AG04450 (cell line): Measurements from ENCODE around the gene DMAC2. TPM values are rescaled to one million over a fixed set of nuclear protein-coding genes. Genes with fewer than 3 reads are reported as not detected.

ENCODE experiments used
- CTCF ChIA-PET: fragments of 300-600, 350-600 bp; formaldehyde crosslinking; extraction: SDS; loops from one replicate; lab custom pipeline; 2022; ENCODE audit warnings: antibody characterized with exemption, inconsistent platforms; lab: Charles Lee
- POLR2A ChIA-PET: fragments of 350-600 bp; formaldehyde crosslinking; extraction: SDS; loops from one replicate; lab custom pipeline; 2021; ENCODE audit warnings: antibody characterized with exemption, inconsistent platforms; lab: Yijun Ruan, JAX
- DNase-seq: peaks from one replicate; pipeline ENCODE4 v3.0.0-alpha.2; 2011; ENCODE audit warnings: low read depth, low spot score
- H3K27ac ChIP-seq: one replicate; pipeline ENCODE4 v1.5.1; 2012; ENCODE audit warnings: low read depth, low read length, control low read depth
- H3K27me3 ChIP-seq: one replicate; pipeline ENCODE4 v1.6.0; 2012; ENCODE audit warnings: low read length; ENCODE audit not compliant: control insufficient read depth, insufficient read depth
- H3K4me3 ChIP-seq: 2 replicates; pipeline ENCODE4 v1.5.1; 2011; ENCODE audit warnings: mild to moderate bottlenecking, low read depth, low read length, control low read depth
- H3K9me3 ChIP-seq: 2 replicates; pipeline ENCODE4 v1.5.1; 2012; ENCODE audit warnings: low read length; ENCODE audit not compliant: control insufficient read depth, insufficient read depth
- polyA plus RNA-seq: library from polyadenylated mRNA; depleted of rRNA; stranded (reverse); fragments of >200 nt; gene quantifications from 2 replicates; pipeline ENCODE4 v1.2.3, GENCODE V29; 2011
- TF ChIP-seq, protein P1 (sequence below): IDR thresholded peaks from 2 replicates; pipeline ENCODE4 v1.5.1; 2011; ENCODE audit warnings: low read depth, low read length, control low read depth, inconsistent platforms

Gene DMAC2
- polyA plus RNA-seq, 1 experiment: 58.2 TPM

DNA sequence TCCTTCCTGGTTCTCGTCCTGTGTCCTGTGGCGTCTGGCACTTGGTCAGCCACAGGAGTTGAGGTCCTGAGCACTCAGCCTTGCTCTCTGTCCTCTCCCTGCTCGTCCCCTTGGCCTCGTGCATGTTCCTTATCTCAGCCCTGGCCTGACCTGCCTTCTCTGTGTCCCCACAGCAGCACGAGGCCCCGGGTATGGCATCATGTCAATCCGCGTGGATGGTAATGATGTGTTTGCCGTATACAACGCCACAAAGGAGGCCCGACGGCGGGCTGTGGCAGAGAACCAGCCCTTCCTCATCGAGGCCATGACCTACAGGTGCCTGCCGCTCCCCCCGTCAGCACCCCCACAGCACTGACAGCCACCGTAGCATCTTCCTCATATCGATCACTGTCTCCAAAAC lies 17.3 kb downstream of the DMAC2 start:
- ChIA-PET CTCF (no interaction called here), POLR2A (no interaction called here)
- Histone ChIP-seq H3K27me3 (no peaks in the 10 kb centered on the region), H3K4me3 (no peak overlapping the region), H3K27ac (no peak overlapping the region), H3K9me3 (no peaks in the 10 kb centered on the region; the same call in 1 of the 2 replicates)
- TF ChIP-seq, protein P1, sequence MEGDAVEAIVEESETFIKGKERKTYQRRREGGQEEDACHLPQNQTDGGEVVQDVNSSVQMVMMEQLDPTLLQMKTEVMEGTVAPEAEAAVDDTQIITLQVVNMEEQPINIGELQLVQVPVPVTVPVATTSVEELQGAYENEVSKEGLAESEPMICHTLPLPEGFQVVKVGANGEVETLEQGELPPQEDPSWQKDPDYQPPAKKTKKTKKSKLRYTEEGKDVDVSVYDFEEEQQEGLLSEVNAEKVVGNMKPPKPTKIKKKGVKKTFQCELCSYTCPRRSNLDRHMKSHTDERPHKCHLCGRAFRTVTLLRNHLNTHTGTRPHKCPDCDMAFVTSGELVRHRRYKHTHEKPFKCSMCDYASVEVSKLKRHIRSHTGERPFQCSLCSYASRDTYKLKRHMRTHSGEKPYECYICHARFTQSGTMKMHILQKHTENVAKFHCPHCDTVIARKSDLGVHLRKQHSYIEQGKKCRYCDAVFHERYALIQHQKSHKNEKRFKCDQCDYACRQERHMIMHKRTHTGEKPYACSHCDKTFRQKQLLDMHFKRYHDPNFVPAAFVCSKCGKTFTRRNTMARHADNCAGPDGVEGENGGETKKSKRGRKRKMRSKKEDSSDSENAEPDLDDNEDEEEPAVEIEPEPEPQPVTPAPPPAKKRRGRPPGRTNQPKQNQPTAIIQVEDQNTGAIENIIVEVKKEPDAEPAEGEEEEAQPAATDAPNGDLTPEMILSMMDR: no peak
- DNase-seq: no peak

DNA sequence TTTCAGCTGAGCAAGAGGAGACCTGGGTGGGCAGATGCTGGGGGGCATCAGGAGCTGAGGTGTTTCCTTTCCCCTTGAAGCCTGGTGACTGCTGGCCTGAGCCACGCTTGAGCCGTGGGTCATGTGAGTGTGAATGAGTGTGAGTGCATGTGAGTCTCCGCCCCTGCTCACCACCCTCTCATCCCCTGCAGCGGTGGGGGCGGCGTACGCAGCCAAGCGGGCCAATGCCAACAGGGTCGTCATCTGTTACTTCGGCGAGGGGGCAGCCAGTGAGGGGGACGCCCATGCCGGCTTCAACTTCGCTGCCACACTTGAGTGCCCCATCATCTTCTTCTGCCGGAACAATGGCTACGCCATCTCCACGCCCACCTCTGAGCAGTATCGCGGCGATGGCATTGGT lies 17.7 kb downstream of the DMAC2 start:
- CTCF ChIA-PET: no interaction called here
- Histone ChIP-seq H3K27ac (no peak overlapping the region), H3K9me3 (no peaks in the 10 kb centered on the region; the same call in 1 of the 2 replicates), H3K4me3 (no peak overlapping the region), H3K27me3 (no peaks in the 10 kb centered on the region)
- DNase-seq: no peak
- TF ChIP-seq, protein P1: no peak
- POLR2A ChIA-PET: no interaction called here

DNA sequence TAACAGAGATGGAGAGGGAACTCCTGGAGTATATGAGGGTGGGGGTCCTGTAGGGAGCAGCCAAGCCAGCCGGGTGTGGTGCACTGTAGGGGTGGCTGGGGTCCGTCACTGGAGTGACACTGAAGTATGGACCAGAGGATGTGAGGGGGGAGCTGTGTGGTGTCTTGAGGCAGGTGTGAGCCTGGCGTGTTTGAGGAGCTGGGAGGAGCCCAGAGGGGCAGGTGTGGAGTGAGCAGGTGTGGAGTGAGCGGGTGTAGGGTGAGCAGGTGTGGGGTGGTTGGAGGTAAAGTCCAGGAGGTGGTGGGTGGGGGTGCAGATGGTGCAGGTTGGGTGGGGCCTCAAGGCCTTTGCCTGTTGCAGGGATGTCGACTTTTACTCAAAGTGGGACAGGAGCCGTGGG lies 18.4 kb downstream of the DMAC2 start:
- POLR2A ChIA-PET: interaction anchor here (0.6 kb wide), 1 partner anchor 157 kb away, joined by 3 read pairs; the partner anchor contains the start of gene HNRNPUL1
- no peaks in the 10 kb centered on the region; the same call in 1 of the 2 replicates for H3K9me3 ChIP-seq
- no peak overlapping the region for H3K4me3 ChIP-seq
- CTCF ChIA-PET: no interaction called here
- no peaks in the 10 kb centered on the region for H3K27me3 ChIP-seq
- DNase-seq: no peak
- TF ChIP-seq, protein P1: no peak
- H3K27ac ChIP-seq: no peak overlapping the region

DNA sequence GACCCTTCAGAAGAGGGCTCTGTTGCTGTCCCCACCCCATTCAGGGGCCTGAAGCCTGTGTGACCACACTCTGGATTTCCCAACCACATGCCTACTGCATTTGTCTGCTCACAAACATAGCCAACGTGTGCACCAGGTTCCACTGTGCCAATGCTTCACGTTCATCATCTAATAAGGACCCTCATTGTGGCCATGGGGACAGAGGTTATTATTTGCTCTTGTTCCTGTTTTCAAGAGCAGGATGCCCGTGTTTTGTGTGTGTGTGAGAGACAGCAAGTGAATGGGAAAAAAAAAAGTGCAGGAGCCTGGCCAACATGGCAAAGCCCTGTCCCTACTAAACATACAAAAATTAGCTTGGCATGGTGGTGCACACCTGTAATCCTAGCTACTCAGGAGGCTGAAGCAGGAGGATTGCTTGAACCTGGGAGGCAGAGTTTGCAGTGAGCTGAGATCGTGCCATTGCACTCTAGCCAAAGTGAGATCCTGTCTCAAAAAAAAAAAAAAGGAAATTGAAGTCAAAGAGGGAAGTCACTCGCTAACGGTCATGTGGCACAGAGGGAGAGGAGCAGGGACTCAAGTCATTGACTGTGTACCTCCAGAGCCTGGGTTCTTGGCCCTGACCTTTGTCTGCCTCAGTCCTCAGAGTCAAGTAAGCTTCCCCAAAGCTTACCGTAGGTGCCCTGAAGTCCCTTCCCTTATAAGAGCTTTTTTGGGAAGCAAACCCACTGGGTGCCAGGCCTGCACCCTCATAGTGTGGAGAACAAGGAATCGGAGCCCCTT lies 19.4 kb downstream of the DMAC2 start:
- POLR2A ChIA-PET: interaction anchor here (1.0 kb wide), 1 partner anchor 9 kb away, joined by 4 read pairs; no protein-coding TSS in a partner anchor
- Histone ChIP-seq H3K4me3 (no peak overlapping the region), H3K27ac (no peak overlapping the region), H3K9me3 (no peaks in the 10 kb centered on the region; the same call in 1 of the 2 replicates), H3K27me3 (no peaks in the 10 kb centered on the region)
- no peak for DNase-seq
- CTCF ChIA-PET: no interaction called here
- TF ChIP-seq, protein P1: no peak

DNA sequence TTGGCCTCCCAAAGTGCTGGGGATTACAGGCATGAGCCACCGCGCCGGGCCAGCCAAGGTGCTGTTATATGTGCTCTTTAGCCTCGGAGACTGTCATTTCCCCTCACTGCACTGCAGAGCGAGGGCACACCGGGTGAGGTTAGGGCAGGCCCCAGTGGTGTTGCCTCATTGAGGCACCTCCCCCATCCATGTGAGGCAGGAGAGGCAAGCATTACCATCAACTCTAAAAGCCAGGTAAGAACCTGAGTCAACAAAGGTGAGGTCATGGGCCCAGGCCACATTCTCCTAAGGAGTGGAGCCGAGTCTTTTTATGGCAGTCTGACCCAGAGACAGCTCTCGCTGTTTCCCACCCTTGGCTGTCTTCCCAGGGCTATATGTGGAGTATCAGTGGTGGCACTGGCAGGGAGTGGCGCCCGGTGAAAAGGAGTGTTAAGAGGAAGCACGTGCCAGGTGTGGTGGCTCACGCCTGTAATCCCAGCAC lies 23.5 kb downstream of the DMAC2 start:
- Histone ChIP-seq H3K27ac (no peak overlapping the region), H3K9me3 (no peaks in the 10 kb centered on the region), H3K27me3 (no peaks in the 10 kb centered on the region), H3K4me3 (no peak overlapping the region)
- CTCF ChIA-PET: no interaction called here
- TF ChIP-seq, protein P1: no peak
- POLR2A ChIA-PET: no interaction called here
- no peak for DNase-seq
